HTERT RPE-1 (cell line): ENCODE results near the gene FASTKD1.
"Not testable (repeated sequence)": the region's sequence is repeated elsewhere in the genome, so short reads cannot be mapped to it uniquely, and the experiment has no call there.

Source experiments
- in situ Hi-C: fragments of 300-500 bp; cut with MboI; formaldehyde crosslinking; loops from 4 replicates; pipeline ENCODE4 v1.14.3; 2020; ENCODE audit warnings: low sequenced_read_pairs

FASTKD1 gene

GRCh38 chr2:169573160-169573973, at the start of gene FASTKD1:
Gene FASTKD1, minus strand, starts transcription at chr2:169573865. Its CDS starts 1,836 bp downstream, at chr2:169572029.
- in situ Hi-C loops, result no loop called here

- in situ Hi-C loops, result no loop called here
Measured at GRCh38 chr2:169623235-169623634, 49.6 kb upstream of the FASTKD1 start.

- in situ Hi-C loops, result no loop called here
Measured at GRCh38 chr2:169620509-169620908, 46.8 kb upstream of the FASTKD1 start.

GRCh38 chr2:169619946-169620345, 46.3 kb upstream of the FASTKD1 start:
- in situ Hi-C loops, result no loop called here

GRCh38 chr2:169615982-169616381, 42.3 kb upstream of the FASTKD1 start:
- in situ Hi-C loops, result not testable (repeated sequence)

GRCh38 chr2:169613876-169614275, 40.2 kb upstream of the FASTKD1 start:
- in situ Hi-C loops, result no loop called here

- in situ Hi-C loops, result no loop called here
Measured at GRCh38 chr2:169609264-169609663, 35.6 kb upstream of the FASTKD1 start.

GRCh38 chr2:169599568-169599967, 25.9 kb upstream of the FASTKD1 start:
- in situ Hi-C loops, result no loop called here

GRCh38 chr2:169598982-169599381, 25.3 kb upstream of the FASTKD1 start:
- in situ Hi-C loops, result no loop called here

- in situ Hi-C loops, result not testable (repeated sequence)
Measured at GRCh38 chr2:169596546-169596945, 22.9 kb upstream of the FASTKD1 start.

- in situ Hi-C loops, result no loop called here
Measured at GRCh38 chr2:169590804-169591203, 17.1 kb upstream of the FASTKD1 start.

GRCh38 chr2:169585673-169586072, 12.0 kb upstream of the FASTKD1 start:
- in situ Hi-C loops, result no loop called here

- in situ Hi-C loops, result no loop called here
Measured at GRCh38 chr2:169584005-169584877, 10.6 kb upstream of the FASTKD1 start, which contains the start of gene PPIG. Gene PPIG, plus strand, starts transcription at chr2:169584351. Its CDS starts 19,691 bp downstream, at chr2:169604042.

GRCh38 chr2:169583518-169583917, 9.9 kb upstream of the FASTKD1 start:
- in situ Hi-C loops, result no loop called here

GRCh38 chr2:169582552-169583266, 9.0 kb upstream of the FASTKD1 start:
- in situ Hi-C loops, result not testable (repeated sequence)

- in situ Hi-C loops, result no loop called here
Measured at GRCh38 chr2:169579044-169579443, 5.4 kb upstream of the FASTKD1 start.

- in situ Hi-C loops, result not testable (repeated sequence)
Measured at GRCh38 chr2:169575264-169575663, 1.6 kb upstream of the FASTKD1 start.

GRCh38 chr2:169574539-169574938, 874 bp upstream of the FASTKD1 start:
- in situ Hi-C loops, result not testable (repeated sequence)

- in situ Hi-C loops, result no loop called here
Measured at GRCh38 chr2:169573974-169574299, 272 bp upstream of the FASTKD1 start.

- in situ Hi-C loops, result no loop called here
Measured at GRCh38 chr2:169572821-169573159, 875 bp downstream of the FASTKD1 start.

- in situ Hi-C loops, result no loop called here
Measured at GRCh38 chr2:169572189-169572588, 1.5 kb downstream of the FASTKD1 start.
